Measurements from ENCODE around the gene NKD2.

The NKD2 gene

DNA sequence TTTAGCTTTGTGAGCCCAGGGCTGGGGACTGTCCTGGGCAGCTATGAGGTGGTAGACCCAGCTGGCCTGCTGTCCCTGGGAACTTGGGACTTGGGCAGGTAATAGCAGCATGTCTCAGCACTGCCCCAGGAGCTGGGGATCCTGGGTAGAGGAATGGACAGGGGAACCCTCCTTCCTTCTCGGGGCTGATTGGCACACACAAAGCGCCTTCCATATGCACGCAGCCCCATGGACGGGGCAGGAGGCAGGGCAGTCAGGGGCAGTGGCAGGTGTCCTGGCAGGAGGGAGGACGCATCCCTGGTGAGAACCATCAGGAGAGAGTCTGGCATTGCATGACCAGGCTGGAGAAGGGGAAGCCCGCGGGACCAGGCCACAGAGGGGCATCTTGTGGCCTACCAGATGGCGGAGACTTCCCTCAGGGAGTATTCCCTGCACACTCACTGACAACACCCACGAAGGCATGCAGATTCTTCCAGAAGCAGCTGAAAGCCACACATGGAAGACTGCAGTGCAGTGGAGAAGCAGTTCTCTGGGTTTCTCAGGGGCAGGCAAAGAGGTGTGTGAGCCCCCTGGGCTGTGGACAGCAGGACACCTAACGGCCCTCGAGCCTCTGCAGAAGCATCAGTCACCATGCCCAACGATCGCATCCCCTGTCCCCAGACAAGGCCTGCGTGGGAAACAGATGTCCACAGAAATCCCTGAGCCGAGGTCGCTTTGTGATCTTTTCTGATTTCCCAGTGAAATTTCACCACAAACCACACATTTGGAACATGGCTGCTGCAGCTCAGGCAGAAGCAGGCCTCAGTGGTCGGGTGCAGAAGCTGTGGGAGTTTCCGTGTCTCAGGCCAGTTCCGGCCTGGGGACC is 7.0 kb upstream of the NKD2 start:
- DNase-seq = no peak

DNA sequence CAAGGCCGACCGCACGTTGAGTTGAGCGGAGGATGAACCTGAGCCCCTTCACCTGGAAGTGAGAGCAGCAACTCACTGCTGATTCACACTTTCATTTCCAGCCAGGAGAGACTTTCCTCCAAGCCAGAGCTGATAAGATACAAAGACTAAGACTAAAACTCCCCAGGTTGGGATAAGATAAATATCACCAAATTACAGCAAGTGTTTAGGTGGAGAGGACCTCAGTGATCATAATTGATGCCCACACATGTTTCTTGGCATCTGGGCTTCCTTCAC is 6.4 kb upstream of the NKD2 start:
- DNase-seq = no peak

DNA sequence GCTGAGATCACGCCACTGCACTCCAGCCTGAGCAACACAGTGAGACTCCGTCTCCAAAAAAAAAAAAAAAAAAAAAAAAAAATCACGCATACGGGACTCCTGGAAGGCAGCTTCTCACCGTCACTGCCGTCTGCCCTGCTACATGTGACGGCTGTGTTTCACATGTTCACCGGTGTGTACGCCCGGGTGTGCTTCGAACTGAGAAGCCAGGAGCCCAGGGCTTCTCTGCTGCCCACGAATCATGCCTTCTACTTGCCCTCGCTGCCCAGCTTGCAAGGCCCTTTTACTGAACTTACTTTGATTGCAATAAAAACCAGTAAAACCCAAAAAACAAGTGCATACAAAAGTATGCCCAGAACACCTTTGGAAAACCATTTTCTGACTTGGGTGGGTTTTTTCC is 5.8 kb upstream of the NKD2 start:
- no peak for DNase-seq

DNA sequence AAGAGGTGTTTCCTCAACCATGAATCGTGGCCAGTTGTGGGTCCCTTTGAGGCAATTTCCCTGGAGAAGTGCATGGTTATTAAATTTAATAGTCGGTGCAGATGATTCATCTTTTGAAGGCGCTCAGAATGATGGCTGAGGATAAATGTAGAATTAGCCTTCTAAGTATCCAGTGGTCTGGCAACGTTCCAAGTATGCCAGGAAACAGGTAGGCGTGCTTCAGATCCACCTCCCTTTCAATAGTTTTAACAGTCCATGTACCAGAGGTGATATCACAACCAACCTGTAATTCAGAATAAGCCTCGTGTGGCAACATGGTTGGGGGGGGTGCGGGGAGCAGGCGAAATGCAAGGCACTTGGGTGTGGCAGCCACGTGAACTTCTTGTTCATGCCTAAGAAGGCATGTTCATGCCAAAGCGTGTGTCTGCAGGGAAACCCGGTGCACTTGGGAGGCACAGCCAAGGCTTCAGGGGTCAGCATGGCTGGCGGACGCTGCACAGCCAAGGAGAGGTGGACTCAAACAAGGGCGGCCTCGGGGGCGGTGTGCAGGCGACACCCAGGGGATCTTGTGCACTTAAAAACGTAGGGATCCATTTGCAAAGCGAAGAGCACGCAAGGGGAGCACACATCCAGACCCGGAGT is 5.2 kb upstream of the NKD2 start:
- DNase-seq = peak in 2 of 4 experiments; percentile 15 to 33

DNA sequence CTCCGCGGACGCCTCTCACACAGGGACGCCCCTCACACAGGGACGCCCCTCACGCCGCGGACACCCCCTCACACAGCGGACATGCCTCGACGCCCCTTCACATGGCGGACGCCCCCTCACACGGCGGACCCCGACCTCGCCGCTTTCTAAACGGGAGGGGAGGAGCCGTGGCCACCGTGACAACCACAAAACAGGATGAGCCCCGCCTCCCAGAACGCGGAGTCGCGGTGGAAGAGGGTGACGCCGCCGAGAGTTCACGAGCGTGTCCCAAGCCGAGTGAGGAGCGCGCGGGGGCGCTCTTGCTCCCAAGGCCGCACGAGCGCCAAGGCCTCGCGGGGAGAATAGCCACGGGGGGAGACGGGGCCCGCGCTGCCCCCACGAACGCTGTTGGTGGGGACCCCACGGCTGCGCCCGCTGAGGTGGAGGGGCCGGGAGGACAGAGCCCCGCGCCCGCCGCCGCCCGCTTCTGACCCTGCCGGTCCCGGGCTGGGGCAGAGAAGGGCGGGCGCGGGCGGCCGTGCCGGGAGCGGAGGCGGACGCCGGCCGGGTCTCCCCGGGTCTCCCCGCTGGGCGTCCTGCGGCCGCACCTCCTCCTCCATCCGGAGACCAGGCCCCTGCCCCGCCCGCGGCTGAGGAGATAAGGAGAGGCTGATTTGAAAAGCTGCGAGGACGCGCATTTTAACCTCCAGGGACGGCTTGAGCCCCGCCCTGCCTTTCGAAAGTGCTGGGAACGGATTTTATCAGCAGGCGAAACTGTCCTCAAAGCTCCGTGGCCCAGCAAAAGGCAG is 3.9 kb upstream of the NKD2 start:
- DNase-seq = peak; percentile 44 to 78 (median 62)

DNA sequence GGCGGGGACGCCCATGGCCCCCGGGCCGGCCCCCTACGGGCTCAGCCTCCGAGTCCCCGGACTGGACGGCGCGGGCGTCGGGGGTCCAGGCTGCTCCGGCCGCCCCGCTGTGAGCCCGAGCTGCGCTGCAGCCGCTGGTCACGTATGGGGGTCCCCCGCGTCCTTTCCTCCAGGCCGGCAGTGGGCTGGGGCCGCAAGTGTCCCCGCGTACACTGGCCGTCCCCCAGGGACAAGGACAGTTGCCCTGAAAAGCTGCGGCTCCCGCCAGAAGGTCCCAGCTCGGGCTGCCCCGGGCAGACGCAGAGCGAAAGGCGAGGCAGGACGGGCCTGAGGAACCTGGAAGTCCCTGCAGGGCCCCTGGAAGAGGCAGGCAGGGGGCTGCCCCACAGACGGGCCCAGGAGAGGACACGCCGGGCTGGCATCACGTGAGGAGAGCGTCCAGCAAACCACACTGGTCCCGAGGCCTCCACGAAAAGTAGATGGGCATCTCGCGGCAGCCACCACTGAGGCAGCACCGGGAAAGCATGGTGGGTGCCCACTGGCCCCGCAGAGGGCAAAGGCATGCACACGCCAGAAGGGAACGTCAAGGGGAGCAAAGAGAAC is 3.3 kb upstream of the NKD2 start:
- no peak for DNase-seq

DNA sequence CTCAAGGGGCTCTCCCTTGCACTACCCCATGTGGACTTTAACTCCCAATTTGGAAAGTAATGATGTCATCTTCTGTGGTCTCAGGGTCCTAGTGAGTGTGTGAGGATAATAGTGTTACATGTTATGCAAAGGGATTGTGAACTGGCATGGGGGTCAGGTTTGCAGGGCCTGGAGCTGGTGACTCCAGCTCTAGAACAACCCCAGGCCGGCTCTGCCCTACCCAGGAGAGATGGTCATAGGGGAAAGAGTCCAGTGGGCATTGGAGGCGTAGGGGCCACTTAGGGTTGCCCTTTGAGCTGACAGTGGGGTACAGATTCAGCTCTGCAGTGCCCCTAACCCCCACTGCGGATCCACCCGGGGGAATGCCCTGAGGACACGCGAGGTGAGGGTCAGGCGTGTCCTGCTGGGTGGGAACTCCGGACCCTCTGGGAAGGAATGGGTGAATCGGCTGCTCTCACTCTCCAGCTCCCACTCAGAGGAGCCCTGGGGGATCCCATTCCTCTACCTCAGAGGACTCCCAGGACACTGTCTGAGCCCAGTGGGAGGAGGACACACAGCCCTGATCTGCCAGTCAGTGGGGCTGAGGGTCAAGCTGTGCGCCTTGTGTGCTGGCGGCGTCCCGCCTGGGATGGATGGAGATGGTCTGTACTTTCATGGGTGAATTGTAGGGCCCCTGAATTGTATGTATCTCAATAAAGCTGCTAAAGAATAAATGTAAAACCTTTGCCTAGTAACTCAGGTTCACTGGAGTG is 2.5 kb upstream of the NKD2 start:
- DNase-seq = no peak

DNA sequence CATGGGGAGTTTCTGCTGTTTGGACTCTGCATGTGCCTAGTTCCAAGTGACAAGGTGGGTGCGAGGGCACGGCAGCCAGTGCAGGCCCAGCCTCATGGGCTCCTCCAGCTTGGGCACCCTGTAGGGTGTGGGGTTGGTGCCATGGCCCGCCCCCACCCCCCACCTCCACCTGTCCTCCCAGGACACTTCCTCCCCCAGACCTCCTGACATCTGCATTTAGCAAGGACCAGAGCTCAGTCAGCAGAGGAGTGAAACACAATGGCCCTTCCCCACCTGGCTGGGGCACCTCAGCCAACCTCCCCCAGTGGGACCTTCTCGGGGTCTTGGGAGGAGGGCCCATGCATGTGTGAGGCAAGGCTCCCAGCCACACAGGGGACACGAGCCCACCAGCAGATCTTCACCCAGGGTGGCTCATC is 1.9 kb upstream of the NKD2 start:
- no peak for DNase-seq

DNA sequence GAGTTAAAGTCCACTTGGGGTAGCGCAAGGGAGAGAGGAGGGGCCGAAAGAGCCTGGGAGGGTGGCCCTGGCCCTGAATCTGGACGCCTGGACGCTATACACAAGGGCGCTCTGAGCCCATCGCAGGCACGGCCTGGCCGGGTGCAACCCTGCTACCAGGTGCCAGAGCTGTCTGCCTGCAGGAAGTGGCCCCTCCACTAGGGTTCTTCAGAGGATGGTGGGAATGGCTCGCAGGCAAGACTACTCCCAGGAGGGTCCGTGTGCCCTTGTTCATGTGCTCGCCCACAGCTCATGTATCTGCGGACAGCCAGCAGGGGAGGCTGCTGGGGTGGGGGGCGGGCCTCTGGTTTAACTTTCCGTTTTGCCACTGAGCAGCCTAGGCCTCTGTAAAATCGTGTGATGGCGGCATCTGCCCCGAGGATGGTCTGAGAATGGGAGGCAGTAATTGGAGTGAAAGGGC is 1.4 kb upstream of the NKD2 start:
- peak in 1 of 4 experiments; percentile 2 for DNase-seq

DNA sequence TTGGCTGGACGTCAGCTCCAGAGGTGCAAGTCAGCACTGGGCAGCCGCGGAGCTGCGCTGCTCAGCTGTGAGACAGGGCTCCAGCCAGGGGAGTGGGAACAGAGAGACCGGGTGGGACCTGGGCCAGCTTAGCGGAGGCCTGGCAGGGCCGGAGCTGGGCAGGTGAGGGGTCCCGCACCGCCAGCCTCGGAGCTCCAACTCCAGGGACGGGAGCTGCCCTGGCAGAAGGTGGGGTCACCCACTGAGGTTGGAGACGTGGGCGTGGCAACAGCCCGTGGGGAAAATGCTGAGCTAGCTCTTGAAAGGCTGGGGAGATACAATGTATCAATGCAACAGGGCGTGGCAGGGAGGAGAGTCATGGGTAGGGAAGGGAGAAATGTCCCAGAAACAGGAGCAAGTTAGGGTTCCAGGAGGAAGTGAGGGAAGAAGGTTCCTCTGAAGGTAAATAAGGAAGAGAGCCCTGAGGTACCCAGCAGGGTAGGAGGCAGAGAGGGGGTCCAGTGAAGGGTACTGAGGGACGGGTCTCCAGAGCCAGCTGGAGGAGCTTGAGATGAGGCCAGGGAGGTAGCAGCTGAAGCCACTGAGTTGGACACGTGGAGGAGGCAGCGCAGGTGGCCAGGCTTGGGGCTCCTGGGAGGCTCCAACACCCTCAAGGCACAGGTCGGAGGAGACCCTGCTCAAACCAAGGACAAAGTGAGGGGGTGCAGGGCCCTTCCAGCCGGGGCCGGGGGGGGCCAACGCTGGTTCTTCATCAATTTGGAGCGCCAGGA is 736 bp upstream of the NKD2 start:
- DNase-seq = peak in 1 of 4 experiments; percentile 1

DNA sequence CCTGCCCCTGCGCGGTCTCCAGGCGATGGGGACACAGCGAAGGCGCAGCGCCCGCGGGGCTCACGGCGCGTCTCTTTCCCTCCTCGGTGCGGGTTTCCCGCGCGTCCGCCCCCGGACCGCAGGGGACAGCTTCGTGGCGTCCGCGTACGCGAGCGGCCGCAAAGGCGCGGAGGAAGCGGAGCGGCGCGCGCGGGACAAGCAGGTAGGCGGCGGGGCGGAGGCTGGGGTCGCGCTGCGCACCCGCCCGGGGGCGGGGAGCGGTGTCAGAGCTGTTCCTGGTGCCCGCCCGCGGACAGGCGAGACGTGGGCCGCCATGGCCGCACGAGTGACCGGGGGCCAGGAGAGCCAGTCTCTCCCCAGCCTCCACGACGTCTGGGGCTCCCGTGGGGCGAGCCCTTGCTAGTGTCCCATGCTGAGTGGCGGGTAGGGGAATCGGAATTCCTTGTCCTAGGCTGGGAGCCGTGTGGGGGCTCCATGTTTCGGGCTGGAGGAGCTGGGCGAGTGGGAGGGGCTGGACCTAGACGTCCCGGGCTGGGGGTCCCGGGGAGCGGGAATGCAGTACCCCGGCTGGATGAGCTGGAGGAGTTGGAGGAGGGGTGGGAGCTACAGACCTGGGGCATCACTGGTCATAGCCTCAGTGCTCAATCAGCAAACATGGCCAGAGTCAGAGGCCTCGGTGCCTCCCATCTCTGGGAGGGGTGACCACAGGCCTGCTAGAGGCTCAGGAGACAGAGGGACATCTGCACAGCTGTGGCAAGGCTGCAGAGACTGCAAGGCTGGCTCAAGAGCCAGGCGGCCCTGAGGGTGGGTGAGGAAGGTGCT is 968 bp downstream of the NKD2 start:
- DNase-seq = peak in 1 of 4 experiments; percentile 10

DNA sequence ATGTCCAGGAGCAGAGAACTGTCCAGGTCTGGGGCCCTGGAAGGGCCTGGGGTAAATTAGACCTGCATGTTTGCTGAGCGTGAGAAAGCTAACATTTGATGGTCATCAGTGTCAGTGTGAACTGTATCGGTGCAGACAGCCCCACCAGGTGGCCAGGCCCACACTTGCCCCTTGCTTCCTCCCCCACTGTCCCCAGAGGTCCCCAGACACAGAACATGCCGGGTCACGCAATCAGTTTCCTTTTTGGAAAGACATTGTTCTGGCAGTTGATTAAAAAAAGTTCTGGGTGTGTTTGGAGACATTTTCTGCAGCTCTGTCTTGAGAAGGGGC is 1.5 kb downstream of the NKD2 start:
- no peak for DNase-seq

DNA sequence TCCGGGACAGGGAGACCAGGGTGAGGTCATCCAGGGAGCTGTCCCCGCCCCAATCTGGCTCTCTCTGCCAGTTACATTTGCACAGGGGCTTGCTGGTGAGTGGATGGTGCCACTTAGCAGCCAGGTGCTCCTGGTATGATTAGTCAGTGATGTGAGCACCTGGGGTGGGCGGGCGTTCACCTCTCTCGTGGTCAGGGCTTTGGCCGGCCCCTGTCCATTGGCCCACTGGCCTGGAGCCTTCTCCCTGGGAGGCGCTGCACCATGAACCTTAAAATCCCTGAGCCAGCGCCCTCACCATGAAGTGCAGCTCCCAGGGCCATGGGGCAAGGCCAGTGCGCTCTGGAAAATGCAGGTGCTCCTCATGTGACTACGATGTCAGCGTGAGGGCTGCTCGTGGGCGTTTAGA is 2.0 kb downstream of the NKD2 start:
- no peak for DNase-seq

DNA sequence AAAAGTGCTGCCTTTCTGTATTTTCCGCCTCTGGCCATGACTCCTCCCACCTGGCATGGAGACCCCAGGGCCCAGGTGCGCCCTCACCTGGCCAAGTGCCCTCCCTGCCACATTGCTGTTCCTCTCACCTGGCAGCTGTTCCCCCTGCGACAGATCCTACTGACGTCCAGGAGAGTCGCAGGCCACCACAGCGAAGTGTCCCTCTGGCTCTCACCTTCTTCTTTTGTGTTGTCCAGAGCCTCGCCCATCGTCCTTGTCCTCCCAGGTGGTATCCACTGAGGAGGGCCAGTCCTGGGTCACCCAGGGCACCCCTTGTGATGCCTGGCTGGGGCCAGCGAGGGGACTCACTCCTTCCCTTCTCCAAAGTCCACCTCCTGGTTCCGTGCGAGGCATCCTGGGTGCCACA is 2.6 kb downstream of the NKD2 start:
- peak in 1 of 4 experiments; percentile 36 for DNase-seq

DNA sequence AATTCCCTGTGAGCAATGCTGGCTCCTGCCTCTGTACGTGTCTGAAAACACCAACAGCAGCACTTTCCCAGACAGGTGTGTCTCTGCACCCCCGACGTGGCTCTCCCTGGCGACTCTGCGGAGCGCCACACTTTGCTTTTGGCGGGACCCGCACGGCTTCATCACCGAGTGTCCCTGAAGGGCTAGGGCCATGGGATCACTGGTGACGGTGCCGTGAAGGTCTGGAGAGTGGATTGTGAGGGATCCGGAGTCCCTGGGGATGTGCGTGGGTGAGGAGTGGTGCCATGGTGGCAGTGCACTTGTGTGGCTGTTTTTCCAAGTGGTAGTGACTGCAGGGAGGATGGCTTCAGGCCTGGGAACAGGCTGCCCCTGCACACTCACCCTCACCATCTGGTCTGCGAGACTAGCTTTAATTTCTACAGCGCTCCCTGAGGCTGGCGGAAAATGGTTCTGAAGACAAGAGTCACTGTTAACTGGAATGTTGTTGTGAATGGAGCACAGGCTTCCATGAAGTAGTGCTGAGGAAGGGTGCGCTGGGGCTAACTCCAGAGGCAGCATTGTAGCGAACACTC is 3.2 kb downstream of the NKD2 start:
- no peak for DNase-seq

DNA sequence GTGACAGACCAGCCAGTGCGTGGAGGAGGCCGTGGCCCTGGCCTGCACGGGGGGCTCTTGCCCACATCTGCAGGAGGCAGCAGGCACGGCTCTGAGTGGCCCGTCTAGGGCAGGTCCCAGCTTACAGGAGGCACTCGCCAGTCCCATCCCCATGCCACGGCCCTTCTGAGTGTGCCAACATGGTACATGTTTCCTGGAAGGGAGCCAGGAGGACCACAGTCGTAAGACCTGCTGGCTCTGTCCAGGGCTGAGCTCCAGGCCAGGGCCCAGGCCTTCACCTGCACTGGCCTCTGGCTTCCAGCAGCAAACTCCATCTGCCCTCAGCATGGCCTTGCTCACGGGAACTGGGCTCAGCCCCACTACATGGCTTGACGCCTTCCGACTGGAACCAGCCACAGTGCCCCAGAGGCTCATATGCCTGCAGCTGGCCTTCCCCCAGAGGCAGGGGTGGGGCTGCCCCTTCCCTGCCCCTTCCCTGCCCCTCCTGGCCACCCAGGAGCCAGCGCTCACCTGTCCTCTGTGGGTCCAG is 3.8 kb downstream of the NKD2 start:
- DNase-seq = no peak

DNA sequence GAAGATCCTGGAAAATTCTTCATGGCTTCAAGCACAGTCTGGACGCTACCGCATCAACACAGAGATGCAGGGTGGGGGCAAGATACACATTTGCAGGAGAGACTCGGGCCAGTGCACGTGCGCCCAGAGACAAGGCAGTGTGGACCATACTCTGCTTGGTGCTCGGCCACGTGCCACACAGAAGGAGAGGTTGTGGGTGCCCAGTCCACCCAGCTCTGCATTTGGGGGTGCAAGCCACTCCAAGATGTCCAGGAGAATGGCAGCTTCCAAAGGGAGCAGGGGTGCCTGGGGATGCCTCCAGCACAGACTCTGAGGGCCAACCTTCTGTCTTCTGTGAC is 4.3 kb downstream of the NKD2 start:
- no peak for DNase-seq

DNA sequence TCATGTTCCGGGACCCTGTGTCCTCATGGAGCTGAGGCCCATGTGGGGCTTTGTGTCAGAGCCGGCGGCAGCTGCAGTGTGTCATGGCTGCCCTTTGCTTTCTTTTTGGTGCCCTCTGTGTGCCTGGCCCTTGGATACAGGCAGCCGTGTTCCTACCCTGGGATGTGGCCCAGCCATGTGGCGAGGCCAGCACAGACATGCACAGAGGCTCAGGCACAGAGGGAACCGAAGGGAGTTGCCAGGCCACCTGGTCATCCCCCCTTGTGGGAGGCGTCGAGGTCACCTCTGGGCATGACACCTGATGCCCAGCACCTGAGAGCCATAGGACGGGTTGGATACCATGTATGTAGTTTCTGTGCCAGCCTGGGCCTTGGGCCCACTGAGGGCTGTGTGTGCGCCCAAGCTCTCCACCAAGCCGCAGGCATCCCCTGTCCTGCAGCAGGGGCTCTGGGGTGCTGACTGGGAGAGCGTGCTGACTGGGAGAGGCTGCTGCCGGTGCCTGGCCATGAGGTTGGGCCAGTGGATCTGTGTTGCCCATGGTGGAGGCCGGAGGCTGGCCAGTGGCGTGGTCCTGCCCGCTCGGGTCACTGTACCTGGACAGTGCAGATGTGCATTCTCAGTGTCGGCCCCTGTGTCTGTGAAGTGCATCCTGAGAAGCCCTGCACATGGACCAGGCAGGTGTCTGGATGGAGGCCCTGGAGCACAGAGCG is 4.8 kb downstream of the NKD2 start:
- DNase-seq = no peak

DNA sequence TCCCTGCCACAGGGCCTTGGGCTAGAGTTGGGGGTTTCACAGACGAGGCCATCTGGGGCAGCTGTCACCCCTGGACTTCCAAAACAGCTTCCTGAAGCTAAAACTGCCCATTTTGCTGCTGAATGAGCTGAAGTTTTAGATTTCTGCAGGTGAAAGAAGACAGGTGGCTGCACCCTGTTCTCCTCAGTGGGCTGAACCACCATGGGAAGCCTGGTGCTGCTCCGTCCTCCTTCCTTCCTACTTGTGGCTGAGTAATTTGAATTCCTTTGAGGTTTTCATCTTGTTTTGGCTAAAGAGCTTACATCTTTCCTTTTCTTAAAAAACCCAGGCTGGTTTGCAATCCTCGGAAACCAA is 5.3 kb downstream of the NKD2 start:
- DNase-seq = no peak

DNA sequence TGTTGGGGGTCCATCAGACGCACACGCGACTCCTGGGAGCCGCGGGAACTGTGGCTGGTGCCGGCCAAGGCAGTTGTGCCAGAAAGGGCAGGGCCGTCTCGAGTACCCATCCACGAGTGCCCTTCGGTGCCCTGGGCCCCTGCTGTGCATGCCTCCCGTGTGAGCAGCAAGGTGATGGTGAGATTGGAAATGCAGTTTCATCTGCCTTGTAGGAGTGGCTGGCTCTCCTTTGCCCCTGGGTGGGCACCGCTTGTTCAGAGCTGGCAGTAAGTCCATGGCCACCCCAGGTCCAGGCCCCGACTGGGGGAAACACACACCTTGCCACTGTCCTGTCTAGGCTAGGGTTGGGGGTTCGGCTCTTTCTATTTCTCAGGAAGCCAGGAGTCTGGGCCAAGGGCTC is 5.7 kb downstream of the NKD2 start:
- no peak for DNase-seq
